ENCODE data around the gene MAPKAPK2. TPM values are rescaled to one million over a fixed set of nuclear protein-coding genes. Genes with fewer than 3 reads are reported as not detected.

MAPKAPK2 gene
- total and polyA plus RNA-seq, 2 donors (not counting 1 experiment from before 2014, with no cell fraction given), result 60.3 to 85.8 TPM

DNA sequence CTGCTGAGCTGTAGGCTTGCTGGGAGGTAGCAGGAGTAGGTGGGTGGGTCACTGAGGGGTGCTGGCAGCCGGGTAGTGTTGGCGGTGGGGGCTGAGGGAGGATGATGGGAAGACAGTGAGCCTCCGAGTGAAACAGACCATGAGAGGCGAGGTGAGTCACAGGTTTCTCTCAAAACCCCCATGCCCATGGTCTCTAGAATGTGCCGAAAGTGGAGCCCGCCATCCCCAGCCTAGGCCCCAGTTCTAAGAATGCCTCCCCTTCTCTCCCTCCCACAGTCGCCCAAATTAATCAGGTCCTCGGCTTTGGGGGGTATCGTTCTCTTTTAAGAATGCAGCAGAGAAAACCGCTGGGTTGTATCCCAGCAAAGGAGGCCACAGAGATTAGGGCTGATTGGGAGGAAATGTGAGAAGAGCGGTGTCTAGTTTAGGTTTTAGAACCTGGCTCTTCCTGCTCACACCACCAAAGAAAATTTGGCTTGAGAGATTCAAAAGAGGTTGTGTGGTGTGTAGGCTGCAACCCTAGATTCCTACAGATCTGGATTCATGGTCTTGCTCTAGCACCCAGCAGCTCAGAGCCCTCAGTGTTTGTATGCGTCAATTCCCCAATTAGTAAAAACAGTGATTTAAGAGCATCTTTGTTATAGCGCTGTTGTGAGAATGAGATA, 58.1 kb downstream of the MAPKAPK2 start:
- Mint-ChIP-seq H3K4me3 (peak overlapping the region; percentile 47), H3K27ac (peak overlapping the region; percentile 86), H3K9me3 (ENCODE audit: insufficient read depth) (no peaks in the 10 kb centered on the region), H3K4me1 (peaks cover 60% of the 10 kb centered on the region), H3K27me3 (no peaks in the 10 kb centered on the region)
- Histone ChIP-seq H3K27ac (ENCODE audit: low read length in 2 of 2) (no peak overlapping the region), H3K4me3 (ENCODE audit: control extremely low read depth in 1 of 5, extremely low read depth in 1 of 5, insufficient read depth in 1 of 5, low read depth in 2 of 5, low read length in 4 of 5) (no peak overlapping the region), H3K36me3 (replicated peaks in 1 of 2; ENCODE audit: control extremely low read depth in 1 of 2, control insufficient read depth in 1 of 2, extremely low read depth in 1 of 2, insufficient read depth in 2 of 2, low read length in 1 of 2) (no peaks in the 10 kb centered on the region), H3K4me2 (replicated peaks; ENCODE audit: low read depth, low read length, poor library complexity, severe bottlenecking) (no peak overlapping the region), H3K79me2 (ENCODE audit: control insufficient read depth, insufficient read depth, low read length) (no peaks in the 10 kb centered on the region), H3K4me1 (ENCODE audit: control insufficient read depth in 2 of 2, insufficient read depth in 2 of 2, low read length in 2 of 2) (peaks cover 29 to 43% of the 10 kb centered on the region in 2 donors), H3K9me3 (ENCODE audit: control extremely low read depth in 1 of 3, control insufficient read depth in 2 of 3, insufficient read depth in 1 of 3, low read length in 2 of 3) (no peaks in the 10 kb centered on the region), H2AFZ (ENCODE audit: insufficient read depth, low read depth, low read length, poor library complexity, severe bottlenecking) (no peak overlapping the region), H3K27me3 (replicated peaks in 1 of 4; ENCODE audit: control extremely low read depth in 1 of 4, control insufficient read depth in 3 of 4, insufficient read depth in 4 of 4, low read length in 3 of 4) (no peaks in the 10 kb centered on the region), H3K9ac (ENCODE audit: low read length) (no peak overlapping the region), H4K20me1 (ENCODE audit: control insufficient read depth, insufficient read depth, low read length, poor library complexity, severe bottlenecking) (no peaks in the 10 kb centered on the region)
- no peak for DNase-seq
- intact Hi-C loops (cut with micrococcal nuclease), result loop anchor here (2.0 kb wide), 1 partner anchor 28 kb away; the partner anchor contains the start of gene IL19
- POLR2A ChIA-PET, result no interaction called here
- CTCF ChIA-PET, result interaction anchor here (0.9 to 1.6 kb wide), 8 partner anchors 8 to 170 kb away, joined by 3 to 7 read pairs (median 4); partner anchors contain the start of gene IL10
- peak; percentile 54 for ATAC-seq (ENCODE audit: low read depth)
- no peak for TF ChIP-seq EZH2 (IDR thresholded peaks at IDR 0.05; ENCODE audit: borderline replicate concordance, insufficient read depth, low read depth, low read length, poor library complexity, severe bottlenecking)
- TF ChIP-seq, protein P1, sequence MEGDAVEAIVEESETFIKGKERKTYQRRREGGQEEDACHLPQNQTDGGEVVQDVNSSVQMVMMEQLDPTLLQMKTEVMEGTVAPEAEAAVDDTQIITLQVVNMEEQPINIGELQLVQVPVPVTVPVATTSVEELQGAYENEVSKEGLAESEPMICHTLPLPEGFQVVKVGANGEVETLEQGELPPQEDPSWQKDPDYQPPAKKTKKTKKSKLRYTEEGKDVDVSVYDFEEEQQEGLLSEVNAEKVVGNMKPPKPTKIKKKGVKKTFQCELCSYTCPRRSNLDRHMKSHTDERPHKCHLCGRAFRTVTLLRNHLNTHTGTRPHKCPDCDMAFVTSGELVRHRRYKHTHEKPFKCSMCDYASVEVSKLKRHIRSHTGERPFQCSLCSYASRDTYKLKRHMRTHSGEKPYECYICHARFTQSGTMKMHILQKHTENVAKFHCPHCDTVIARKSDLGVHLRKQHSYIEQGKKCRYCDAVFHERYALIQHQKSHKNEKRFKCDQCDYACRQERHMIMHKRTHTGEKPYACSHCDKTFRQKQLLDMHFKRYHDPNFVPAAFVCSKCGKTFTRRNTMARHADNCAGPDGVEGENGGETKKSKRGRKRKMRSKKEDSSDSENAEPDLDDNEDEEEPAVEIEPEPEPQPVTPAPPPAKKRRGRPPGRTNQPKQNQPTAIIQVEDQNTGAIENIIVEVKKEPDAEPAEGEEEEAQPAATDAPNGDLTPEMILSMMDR (IDR thresholded peaks at IDR 0.05), result no peak
- 60% methylated on average over 2 of the region's 13 CpGs for WGBS (ENCODE audit: insufficient coverage)

DNA sequence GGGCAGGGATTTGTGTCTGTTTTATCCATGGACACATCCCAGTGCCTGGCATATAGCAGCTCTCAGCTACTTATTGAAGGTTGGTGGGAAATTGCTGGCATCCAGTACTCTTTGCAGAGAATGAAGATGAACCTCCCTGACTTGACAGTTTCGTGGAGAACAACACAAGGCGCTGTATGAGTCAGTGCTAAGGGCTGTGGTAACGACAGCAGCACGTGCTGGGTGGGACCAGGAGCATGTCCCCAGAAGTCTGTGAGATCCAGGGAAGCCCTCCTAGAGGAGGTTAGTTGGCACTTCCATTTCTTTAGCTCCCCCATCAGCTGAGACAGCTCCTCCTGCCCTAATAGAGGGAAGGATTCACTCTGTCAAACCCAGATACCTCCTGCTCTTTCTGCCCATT, 60.0 kb downstream of the MAPKAPK2 start:
- ChIA-PET CTCF (interaction anchor here (0.7 to 2.1 kb wide), 4 partner anchors 9 to 65 kb away, joined by 3 to 9 read pairs (median 6); no protein-coding TSS in a partner anchor), POLR2A (interaction anchor here (1.2 kb wide), 1 partner anchor 57 kb away, joined by 4 read pairs; no protein-coding TSS in a partner anchor)
- Mint-ChIP-seq H3K9me3 (ENCODE audit: insufficient read depth) (no peaks in the 10 kb centered on the region), H3K4me1 (peaks cover 41% of the 10 kb centered on the region), H3K27ac (no peak overlapping the region), H3K4me3 (no peak overlapping the region), H3K27me3 (no peaks in the 10 kb centered on the region)
- 67% methylated on average over 4 of the region's 4 CpGs for WGBS (ENCODE audit: insufficient coverage)
- Histone ChIP-seq H3K4me2 (replicated peaks; ENCODE audit: low read depth, low read length, poor library complexity, severe bottlenecking) (no peak overlapping the region), H3K79me2 (ENCODE audit: control insufficient read depth, insufficient read depth, low read length) (no peaks in the 10 kb centered on the region), H3K4me3 (ENCODE audit: control extremely low read depth in 1 of 5, extremely low read depth in 1 of 5, insufficient read depth in 1 of 5, low read depth in 2 of 5, low read length in 4 of 5) (no peak overlapping the region), H3K27me3 (replicated peaks in 1 of 4; ENCODE audit: control extremely low read depth in 1 of 4, control insufficient read depth in 3 of 4, insufficient read depth in 4 of 4, low read length in 3 of 4) (no peaks in the 10 kb centered on the region), H3K36me3 (replicated peaks in 1 of 2; ENCODE audit: control extremely low read depth in 1 of 2, control insufficient read depth in 1 of 2, extremely low read depth in 1 of 2, insufficient read depth in 2 of 2, low read length in 1 of 2) (no peaks in the 10 kb centered on the region), H3K4me1 (ENCODE audit: control insufficient read depth in 2 of 2, insufficient read depth in 2 of 2, low read length in 2 of 2) (peaks cover 13 to 25% of the 10 kb centered on the region in 2 donors), H3K9me3 (ENCODE audit: control extremely low read depth in 1 of 3, control insufficient read depth in 2 of 3, insufficient read depth in 1 of 3, low read length in 2 of 3) (no peaks in the 10 kb centered on the region), H3K9ac (ENCODE audit: low read length) (no peak overlapping the region), H4K20me1 (ENCODE audit: control insufficient read depth, insufficient read depth, low read length, poor library complexity, severe bottlenecking) (no peaks in the 10 kb centered on the region), H3K27ac (ENCODE audit: low read length in 2 of 2) (no peak overlapping the region), H2AFZ (ENCODE audit: insufficient read depth, low read depth, low read length, poor library complexity, severe bottlenecking) (no peak overlapping the region)
- DNase-seq (no peak), ATAC-seq (ENCODE audit: low read depth) (no peak)
- intact Hi-C loops (cut with micrococcal nuclease), result no loop called here
- TF ChIP-seq, protein P1 (IDR thresholded peaks at IDR 0.05), result no peak
- TF ChIP-seq EZH2 (IDR thresholded peaks at IDR 0.05; ENCODE audit: borderline replicate concordance, insufficient read depth, low read depth, low read length, poor library complexity, severe bottlenecking), result no peak
